Keratinocyte (primary cell): ENCODE results near the gene MTERF4. TPM values are rescaled to one million over a fixed set of nuclear protein-coding genes. Genes with fewer than 3 reads are reported as not detected.

Source experiments
- DNase-seq: peaks from one replicate; pipeline ENCODE4 v3.0.0-alpha.2; 2011; ENCODE audit warnings: low read depth, missing footprints, low spot score
- FAIRE-seq: peaks from 2 replicates; lab custom pipeline; 2011; peaks lifted over from hg19 to GRCh38; lab: Jason Lieb, UNC
- H2AFZ ChIP-seq: 2 replicates; pipeline ENCODE4 v1.6.0; 2012; ENCODE audit warnings: low read length, control low read depth, inconsistent platforms; ENCODE audit not compliant: control insufficient read depth
- H3K27ac ChIP-seq: 2 replicates; pipeline ENCODE4 v1.5.1; 2011; ENCODE audit warnings: low read length; ENCODE audit not compliant: control insufficient read depth, insufficient read depth
- H3K27me3 ChIP-seq: 3 replicates; pipeline ENCODE4 v1.6.0; 2011; ENCODE audit warnings: low read length; ENCODE audit not compliant: control insufficient read depth, insufficient read depth; ENCODE audit errors: extremely low read depth
- H3K36me3 ChIP-seq, 2 experiments: 2 replicates in 1 of 2; 3 replicates in 1 of 2; pipeline ENCODE4 v1.5.1; 2011; ENCODE audit warnings: low read length in 2 of 2, mild to moderate bottlenecking in 1 of 2; ENCODE audit not compliant: control insufficient read depth in 2 of 2, insufficient read depth in 2 of 2; ENCODE audit errors: extremely low read depth in 1 of 2
- H3K4me1 ChIP-seq: 3 replicates; pipeline ENCODE4 v1.5.1; 2011; ENCODE audit warnings: low read length; ENCODE audit not compliant: control insufficient read depth, insufficient read depth; ENCODE audit errors: extremely low read depth
- H3K4me2 ChIP-seq: 3 replicates; pipeline ENCODE4 v1.6.0; 2011; ENCODE audit warnings: low read depth, low read length; ENCODE audit not compliant: control insufficient read depth, insufficient read depth; ENCODE audit errors: extremely low read depth
- H3K4me3 ChIP-seq, 3 experiments: fragments of 200-600 bp in 1 of 3; sonication (generic) in 1 of 3; 2 replicates in 2 of 3; 3 replicates in 1 of 3; pipeline ENCODE4 v1.5.1; 2011 to 2016; ENCODE audit warnings: low read length in 3 of 3, mild to moderate bottlenecking in 3 of 3, control low read depth in 2 of 3, inconsistent platforms in 1 of 3, low read depth in 1 of 3, mixed read lengths in 1 of 3, mixed run types in 1 of 3, moderate library complexity in 1 of 3; ENCODE audit not compliant: control insufficient read depth in 2 of 3, insufficient read depth in 2 of 3; ENCODE audit errors: extremely low read depth in 1 of 3
- H3K79me2 ChIP-seq: 2 replicates; pipeline ENCODE4 v1.6.0; 2012; ENCODE audit warnings: low read length; ENCODE audit not compliant: control insufficient read depth, insufficient read depth
- H3K9ac ChIP-seq: 3 replicates; pipeline ENCODE4 v1.6.0; 2011; ENCODE audit warnings: low read length; ENCODE audit not compliant: control insufficient read depth, insufficient read depth; ENCODE audit errors: extremely low read depth
- H3K9me1 ChIP-seq: 3 replicates; pipeline ENCODE4 v1.6.0; 2011; ENCODE audit warnings: low read length; ENCODE audit not compliant: control insufficient read depth, insufficient read depth; ENCODE audit errors: extremely low read depth
- H3K9me3 ChIP-seq: 2 replicates; pipeline ENCODE4 v1.5.1; 2012; ENCODE audit warnings: low read depth, low read length; ENCODE audit not compliant: control insufficient read depth
- H4K20me1 ChIP-seq: 3 replicates; pipeline ENCODE4 v1.6.0; 2011; ENCODE audit warnings: low read length; ENCODE audit not compliant: control insufficient read depth, insufficient read depth; ENCODE audit errors: extremely low read depth
- EZH2 ChIP-seq: IDR thresholded peaks from one replicate; pipeline ENCODE4 v1.6.1; 2012; ENCODE audit warnings: inconsistent platforms, mild to moderate bottlenecking, low read length, moderate library complexity
- dilution Hi-C: fragments of 300-500 bp; cut with MboI; formaldehyde crosslinking; loops from one replicate; pipeline ENCODE4 v1.7.0; 2020; ENCODE audit warnings: low sequenced_read_pairs; ENCODE audit not compliant: extremely low pct_ligation_motif_present
- polyA plus RNA-seq, 5 experiments: library from polyadenylated mRNA; depleted of rRNA in 3 of 5; stranded (reverse) in 3 of 5; stranded (forward) in 1 of 5; unstranded in 1 of 5; fragments of >200 nt; gene quantifications; 1 replicate in 1 of 5; 2 replicates in 3 of 5; 3 replicates in 1 of 5; pipeline versions ENCODE4 v1.2.1 to v1.2.3, GENCODE V29; 2011 to 2012; ENCODE audit warnings: missing spikeins in 2 of 5, low read depth in 1 of 5, low replicate concordance in 1 of 5
- TF ChIP-seq, protein P1 (sequence below), 3 experiments: IDR thresholded peaks in 1 of 3; conservative IDR thresholded peaks in 1 of 3; optimal IDR thresholded peaks in 1 of 3; 2 replicates in 2 of 3; 3 replicates in 1 of 3; pipeline versions ENCODE3 to v1.5.1; 2011; ENCODE audit warnings: low read length in 3 of 3, mild to moderate bottlenecking in 3 of 3, moderate library complexity in 2 of 3, control low read depth in 1 of 3, inconsistent platforms in 1 of 3; ENCODE audit not compliant: insufficient read depth in 2 of 3; ENCODE audit errors: extremely low read depth in 1 of 3

Gene MTERF4
- polyA plus RNA-seq, 1 donor (not counting 4 experiments of a cell fraction or from before 2014, with no cell fraction given): 28.5 TPM

DNA sequence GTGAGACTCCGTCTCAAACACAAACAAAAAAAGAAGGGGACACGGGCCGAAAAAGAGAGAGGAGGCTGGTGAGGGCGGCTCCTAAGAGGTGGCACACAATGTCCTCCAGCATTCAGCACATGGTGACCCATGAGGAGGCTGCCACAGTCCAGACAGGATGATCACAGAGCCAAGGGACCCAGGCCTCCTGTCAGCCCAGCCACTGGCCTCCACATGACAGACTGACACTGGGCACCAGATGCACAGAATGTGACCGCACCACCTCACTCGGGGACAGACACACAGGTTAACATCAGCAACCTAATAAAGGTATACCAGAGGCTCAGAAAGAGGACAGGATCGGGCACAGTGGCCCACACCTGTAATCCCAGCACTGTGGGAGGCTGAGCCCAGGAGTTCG is 26.2 kb upstream of the MTERF4 start:
- Histone ChIP-seq H3K36me3 (peaks cover 0 to 2% of the 10 kb centered on the region in 2 experiments), H2AFZ (no peak overlapping the region), H3K27ac (no peak overlapping the region), H3K9ac (no peak overlapping the region), H4K20me1 (no peaks in the 10 kb centered on the region), H3K79me2 (no peaks in the 10 kb centered on the region), H3K4me3 (no peak overlapping the region), H3K27me3 (no peaks in the 10 kb centered on the region), H3K4me2 (no peak overlapping the region), H3K9me1 (no peaks in the 10 kb centered on the region), H3K4me1 (peaks cover 8% of the 10 kb centered on the region), H3K9me3 (no peaks in the 10 kb centered on the region)
- no peak for DNase-seq
- no peak for FAIRE-seq
- dilution Hi-C loops: no loop called here
- TF ChIP-seq, protein P1, sequence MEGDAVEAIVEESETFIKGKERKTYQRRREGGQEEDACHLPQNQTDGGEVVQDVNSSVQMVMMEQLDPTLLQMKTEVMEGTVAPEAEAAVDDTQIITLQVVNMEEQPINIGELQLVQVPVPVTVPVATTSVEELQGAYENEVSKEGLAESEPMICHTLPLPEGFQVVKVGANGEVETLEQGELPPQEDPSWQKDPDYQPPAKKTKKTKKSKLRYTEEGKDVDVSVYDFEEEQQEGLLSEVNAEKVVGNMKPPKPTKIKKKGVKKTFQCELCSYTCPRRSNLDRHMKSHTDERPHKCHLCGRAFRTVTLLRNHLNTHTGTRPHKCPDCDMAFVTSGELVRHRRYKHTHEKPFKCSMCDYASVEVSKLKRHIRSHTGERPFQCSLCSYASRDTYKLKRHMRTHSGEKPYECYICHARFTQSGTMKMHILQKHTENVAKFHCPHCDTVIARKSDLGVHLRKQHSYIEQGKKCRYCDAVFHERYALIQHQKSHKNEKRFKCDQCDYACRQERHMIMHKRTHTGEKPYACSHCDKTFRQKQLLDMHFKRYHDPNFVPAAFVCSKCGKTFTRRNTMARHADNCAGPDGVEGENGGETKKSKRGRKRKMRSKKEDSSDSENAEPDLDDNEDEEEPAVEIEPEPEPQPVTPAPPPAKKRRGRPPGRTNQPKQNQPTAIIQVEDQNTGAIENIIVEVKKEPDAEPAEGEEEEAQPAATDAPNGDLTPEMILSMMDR (optimal IDR thresholded peaks at IDR 0.05 in 1 of 3, IDR thresholded peaks at IDR 0.05 in 1 of 3, conservative IDR thresholded peaks at IDR 0.05 in 1 of 3; ENCODE audit: extremely low read depth in 1 of 3, insufficient read depth in 2 of 3, low read length in 3 of 3): no peak
- TF ChIP-seq EZH2: no peak

DNA sequence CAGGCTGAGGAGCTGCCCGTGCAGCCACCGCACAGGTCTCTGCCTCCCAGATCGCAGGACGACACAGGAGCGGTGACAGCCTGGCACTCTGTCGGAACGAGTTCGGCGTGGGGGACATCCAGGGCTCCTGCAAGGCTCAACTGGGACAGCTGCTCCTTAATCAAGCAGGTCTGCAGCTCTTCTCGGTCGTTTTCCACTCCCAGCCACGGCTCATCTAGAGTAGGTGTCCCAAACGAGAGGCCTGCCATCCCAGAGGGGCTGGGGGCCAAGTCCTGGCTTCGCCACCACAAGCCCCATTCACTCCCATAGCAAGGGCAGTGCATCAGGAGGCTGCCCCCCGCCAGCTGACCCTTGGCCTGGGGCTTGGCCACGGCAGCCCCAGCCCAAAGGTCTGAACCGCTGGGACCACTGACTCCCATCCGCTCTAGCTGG is 24.7 kb upstream of the MTERF4 start:
- no peak for FAIRE-seq
- H2AFZ ChIP-seq: no peak overlapping the region
- no peak overlapping the region for H3K4me2 ChIP-seq
- no peaks in the 10 kb centered on the region for H3K79me2 ChIP-seq
- no peaks in the 10 kb centered on the region for H3K27me3 ChIP-seq
- DNase-seq: no peak
- no peak overlapping the region for H3K27ac ChIP-seq
- dilution Hi-C loops: no loop called here
- no peaks in the 10 kb centered on the region for H3K9me3 ChIP-seq
- H3K4me1 ChIP-seq: peaks cover 8% of the 10 kb centered on the region
- H3K36me3 ChIP-seq: peaks cover 0 to 2% of the 10 kb centered on the region in 2 experiments
- H3K4me3 ChIP-seq: no peak overlapping the region
- no peak overlapping the region for H3K9ac ChIP-seq
- no peak for TF ChIP-seq EZH2
- TF ChIP-seq, protein P1 (optimal IDR thresholded peaks at IDR 0.05 in 1 of 3, IDR thresholded peaks at IDR 0.05 in 1 of 3, conservative IDR thresholded peaks at IDR 0.05 in 1 of 3; ENCODE audit: extremely low read depth in 1 of 3, insufficient read depth in 2 of 3, low read length in 3 of 3): no peak
- H4K20me1 ChIP-seq: no peaks in the 10 kb centered on the region
- no peaks in the 10 kb centered on the region for H3K9me1 ChIP-seq
